DND-41 (cell line): Measurements from ENCODE around the gene CLVS2.

Source experiments
- EZH2 ChIP-seq: IDR thresholded peaks from 3 replicates; pipeline ENCODE4 v1.6.1; 2012; ENCODE audit warnings: borderline replicate concordance, low read depth, mild to moderate bottlenecking, moderate library complexity, low read length, inconsistent platforms; ENCODE audit not compliant: severe bottlenecking
- TF ChIP-seq, protein P1 (sequence below): IDR thresholded peaks from 2 replicates; pipeline ENCODE4 v1.5.1; 2012; ENCODE audit warnings: borderline replicate concordance, low read length, moderate library complexity, mild to moderate bottlenecking; ENCODE audit not compliant: poor library complexity, severe bottlenecking; ENCODE audit errors: extremely low read depth

DNA sequence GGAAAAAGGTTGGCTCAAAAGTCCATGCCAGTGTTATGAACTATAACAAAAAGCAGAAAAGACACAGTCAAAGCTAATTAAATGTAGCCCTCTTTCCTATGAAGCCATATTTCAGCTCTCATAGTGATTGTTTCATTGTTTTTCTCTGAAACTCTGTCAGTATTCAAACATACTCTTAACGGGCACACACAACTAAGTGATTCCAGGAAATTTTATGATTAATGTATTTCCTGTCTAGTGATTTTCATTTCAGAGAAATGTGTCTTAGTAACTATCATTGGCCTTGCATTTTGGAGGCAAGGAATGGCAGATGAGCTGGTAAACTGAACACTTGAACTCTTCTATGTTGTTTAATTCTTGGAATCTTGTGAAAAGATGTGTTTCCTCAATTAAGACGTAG lies 68.0 kb downstream of the CLVS2 start:
- TF ChIP-seq EZH2: no peak
- TF ChIP-seq, protein P1, sequence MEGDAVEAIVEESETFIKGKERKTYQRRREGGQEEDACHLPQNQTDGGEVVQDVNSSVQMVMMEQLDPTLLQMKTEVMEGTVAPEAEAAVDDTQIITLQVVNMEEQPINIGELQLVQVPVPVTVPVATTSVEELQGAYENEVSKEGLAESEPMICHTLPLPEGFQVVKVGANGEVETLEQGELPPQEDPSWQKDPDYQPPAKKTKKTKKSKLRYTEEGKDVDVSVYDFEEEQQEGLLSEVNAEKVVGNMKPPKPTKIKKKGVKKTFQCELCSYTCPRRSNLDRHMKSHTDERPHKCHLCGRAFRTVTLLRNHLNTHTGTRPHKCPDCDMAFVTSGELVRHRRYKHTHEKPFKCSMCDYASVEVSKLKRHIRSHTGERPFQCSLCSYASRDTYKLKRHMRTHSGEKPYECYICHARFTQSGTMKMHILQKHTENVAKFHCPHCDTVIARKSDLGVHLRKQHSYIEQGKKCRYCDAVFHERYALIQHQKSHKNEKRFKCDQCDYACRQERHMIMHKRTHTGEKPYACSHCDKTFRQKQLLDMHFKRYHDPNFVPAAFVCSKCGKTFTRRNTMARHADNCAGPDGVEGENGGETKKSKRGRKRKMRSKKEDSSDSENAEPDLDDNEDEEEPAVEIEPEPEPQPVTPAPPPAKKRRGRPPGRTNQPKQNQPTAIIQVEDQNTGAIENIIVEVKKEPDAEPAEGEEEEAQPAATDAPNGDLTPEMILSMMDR: no peak
